AG04450 (cell line): Measurements from ENCODE around the gene ASAP3. TPM values are rescaled to one million over a fixed set of nuclear protein-coding genes. Genes with fewer than 3 reads are reported as not detected.

Experiments
- CTCF ChIA-PET: fragments of 300-600, 350-600 bp; formaldehyde crosslinking; extraction: SDS; loops from one replicate; lab custom pipeline; 2022; ENCODE audit warnings: antibody characterized with exemption, inconsistent platforms; lab: Charles Lee
- POLR2A ChIA-PET: fragments of 350-600 bp; formaldehyde crosslinking; extraction: SDS; loops from one replicate; lab custom pipeline; 2021; ENCODE audit warnings: antibody characterized with exemption, inconsistent platforms; lab: Yijun Ruan, JAX
- DNase-seq: peaks from one replicate; pipeline ENCODE4 v3.0.0-alpha.2; 2011; ENCODE audit warnings: low read depth, low spot score
- H3K27ac ChIP-seq: one replicate; pipeline ENCODE4 v1.5.1; 2012; ENCODE audit warnings: low read depth, low read length, control low read depth
- H3K27me3 ChIP-seq: one replicate; pipeline ENCODE4 v1.6.0; 2012; ENCODE audit warnings: low read length; ENCODE audit not compliant: control insufficient read depth, insufficient read depth
- H3K4me3 ChIP-seq: 2 replicates; pipeline ENCODE4 v1.5.1; 2011; ENCODE audit warnings: mild to moderate bottlenecking, low read depth, low read length, control low read depth
- H3K9me3 ChIP-seq: 2 replicates; pipeline ENCODE4 v1.5.1; 2012; ENCODE audit warnings: low read length; ENCODE audit not compliant: control insufficient read depth, insufficient read depth
- CTCF ChIP-seq: IDR thresholded peaks from 2 replicates; pipeline ENCODE4 v1.5.1; 2011; ENCODE audit warnings: low read depth, low read length, control low read depth, inconsistent platforms
- polyA plus RNA-seq: library from polyadenylated mRNA; depleted of rRNA; stranded (reverse); fragments of >200 nt; gene quantifications from 2 replicates; pipeline ENCODE4 v1.2.3, GENCODE V29; 2011

ASAP3 gene
- polyA plus RNA-seq, 1 experiment: 25.5 TPM

- DNase-seq: no peak
- Histone ChIP-seq H3K4me3 (no peak overlapping the region), H3K9me3 (peaks cover 4% of the 10 kb centered on the region; the same call in 1 of the 2 replicates), H3K27me3 (no peaks in the 10 kb centered on the region), H3K27ac (no peak overlapping the region)
- POLR2A ChIA-PET: no interaction called here
- CTCF ChIA-PET: no interaction called here
- no peak for TF ChIP-seq CTCF
Observed at GRCh38 chr1:23438545-23438944, 45.4 kb downstream of the ASAP3 start.

GRCh38 chr1:23437355-23437664 lies 46.7 kb downstream of the ASAP3 start:
- Histone ChIP-seq H3K9me3 (peaks cover 4% of the 10 kb centered on the region; the same call in 1 of the 2 replicates), H3K27me3 (no peaks in the 10 kb centered on the region), H3K4me3 (no peak overlapping the region), H3K27ac (no peak overlapping the region)
- POLR2A ChIA-PET: no interaction called here
- no peak for TF ChIP-seq CTCF
- CTCF ChIA-PET: no interaction called here
- no peak for DNase-seq

- ChIA-PET POLR2A (interaction anchor here (0.6 kb wide), 1 partner anchor 50 kb away, joined by 6 read pairs; no protein-coding TSS in a partner anchor), CTCF (no interaction called here)
- Histone ChIP-seq H3K27ac (no peak overlapping the region), H3K4me3 (no peak overlapping the region), H3K9me3 (peaks cover 4% of the 10 kb centered on the region; the same call in 1 of the 2 replicates), H3K27me3 (no peaks in the 10 kb centered on the region)
- DNase-seq: no peak
- TF ChIP-seq CTCF: no peak
Observed at GRCh38 chr1:23436520-23437354, 47.2 kb downstream of the ASAP3 start.

GRCh38 chr1:23434260-23434775 lies 49.7 kb downstream of the ASAP3 start:
- Histone ChIP-seq H3K9me3 (peaks cover 4% of the 10 kb centered on the region; the same call in 1 of the 2 replicates), H3K27me3 (no peaks in the 10 kb centered on the region), H3K4me3 (no peak overlapping the region), H3K27ac (no peak overlapping the region)
- DNase-seq: no peak
- CTCF ChIA-PET: interaction anchor here (1.1 kb wide), 1 partner anchor 31 kb away, joined by 3 read pairs; no protein-coding TSS in a partner anchor
- POLR2A ChIA-PET: no interaction called here
- no peak for TF ChIP-seq CTCF

GRCh38 chr1:23433122-23433521 lies 50.9 kb downstream of the ASAP3 start:
- H3K27ac ChIP-seq: no peak overlapping the region
- no peak for TF ChIP-seq CTCF
- no peak overlapping the region for H3K4me3 ChIP-seq
- H3K27me3 ChIP-seq: no peaks in the 10 kb centered on the region
- CTCF ChIA-PET: no interaction called here
- no peak for DNase-seq
- POLR2A ChIA-PET: no interaction called here
- peaks cover 4% of the 10 kb centered on the region; the same call in 1 of the 2 replicates for H3K9me3 ChIP-seq
